ENCODE measurements around the gene FAM163B.
A peak's percentile ranks its signal among the peaks of the same experiment; 100 is the strongest.

FAM163B gene

DNA sequence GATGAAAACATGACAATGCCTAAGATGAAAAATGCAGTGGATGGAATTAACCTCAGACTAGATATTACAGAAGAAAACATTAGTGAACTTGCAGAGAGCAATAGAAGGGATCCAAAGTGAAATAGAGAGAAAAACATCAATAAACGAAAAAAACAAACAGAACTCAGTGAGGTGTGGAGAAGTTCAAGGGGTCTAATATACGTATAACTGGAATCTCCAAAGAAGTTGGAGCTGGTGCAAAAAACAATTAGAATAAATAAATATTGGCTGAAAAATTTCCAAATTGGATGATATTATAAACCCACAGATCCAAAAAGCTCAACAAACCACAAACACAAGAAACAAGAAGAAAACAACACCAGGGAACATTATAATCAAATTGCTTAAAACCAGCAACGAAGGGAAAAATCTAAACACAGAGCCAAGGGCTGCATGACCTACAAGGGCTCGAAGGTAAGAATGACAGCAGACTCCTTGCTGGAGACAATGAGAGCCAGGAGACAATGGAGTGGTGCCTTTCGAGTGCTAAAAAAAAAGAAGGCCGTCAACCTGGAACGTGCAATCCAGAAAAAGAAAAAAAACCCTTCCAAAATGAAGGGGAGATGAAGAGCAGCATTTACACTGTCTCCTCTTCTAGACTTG lies 11.8 kb downstream of the FAM163B start:
- DNase-seq (ENCODE audit: low spot score) = no peak

DNA sequence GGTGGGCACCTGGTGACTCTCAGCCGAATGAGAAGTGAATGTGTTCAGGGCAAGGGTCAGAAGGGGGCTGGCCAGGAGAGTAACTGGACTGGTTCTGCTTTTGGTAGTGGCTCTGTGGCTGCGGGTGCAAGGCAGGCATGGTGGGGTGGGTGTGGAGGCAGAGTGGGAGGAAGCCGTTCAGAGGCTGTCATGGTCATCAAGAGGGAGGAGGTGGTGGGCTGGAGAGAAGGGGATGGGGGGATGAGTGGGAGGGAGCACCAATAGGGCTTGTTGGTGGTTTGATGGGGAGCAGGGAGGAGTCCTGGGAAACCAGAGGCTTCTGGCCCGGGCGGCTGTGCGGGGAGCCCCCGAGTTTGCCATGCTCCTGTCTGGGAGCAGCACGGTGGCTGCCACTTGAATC lies 13.3 kb downstream of the FAM163B start:
- no peak for DNase-seq (ENCODE audit: low spot score)

DNA sequence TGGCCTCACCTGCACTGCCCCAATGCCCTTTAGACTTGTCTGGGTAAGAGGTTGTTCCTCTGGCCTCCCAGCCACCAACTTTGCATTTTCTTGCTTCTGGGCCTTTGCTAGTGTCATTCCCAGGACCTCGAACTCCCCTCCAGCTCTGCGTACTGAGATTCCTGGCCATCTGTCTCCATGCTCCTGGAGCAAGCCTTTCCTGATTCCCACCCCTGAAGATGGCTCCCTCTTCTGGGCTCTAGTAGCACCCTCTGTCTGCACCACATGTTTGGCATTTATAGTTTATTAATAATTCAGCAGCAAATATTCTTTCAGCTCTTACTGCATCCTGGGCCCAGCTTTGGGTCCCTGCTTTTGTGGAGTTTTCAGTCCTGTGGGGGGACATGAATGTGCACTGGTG lies 14.9 kb downstream of the FAM163B start:
- DNase-seq (ENCODE audit: low spot score) = no peak

DNA sequence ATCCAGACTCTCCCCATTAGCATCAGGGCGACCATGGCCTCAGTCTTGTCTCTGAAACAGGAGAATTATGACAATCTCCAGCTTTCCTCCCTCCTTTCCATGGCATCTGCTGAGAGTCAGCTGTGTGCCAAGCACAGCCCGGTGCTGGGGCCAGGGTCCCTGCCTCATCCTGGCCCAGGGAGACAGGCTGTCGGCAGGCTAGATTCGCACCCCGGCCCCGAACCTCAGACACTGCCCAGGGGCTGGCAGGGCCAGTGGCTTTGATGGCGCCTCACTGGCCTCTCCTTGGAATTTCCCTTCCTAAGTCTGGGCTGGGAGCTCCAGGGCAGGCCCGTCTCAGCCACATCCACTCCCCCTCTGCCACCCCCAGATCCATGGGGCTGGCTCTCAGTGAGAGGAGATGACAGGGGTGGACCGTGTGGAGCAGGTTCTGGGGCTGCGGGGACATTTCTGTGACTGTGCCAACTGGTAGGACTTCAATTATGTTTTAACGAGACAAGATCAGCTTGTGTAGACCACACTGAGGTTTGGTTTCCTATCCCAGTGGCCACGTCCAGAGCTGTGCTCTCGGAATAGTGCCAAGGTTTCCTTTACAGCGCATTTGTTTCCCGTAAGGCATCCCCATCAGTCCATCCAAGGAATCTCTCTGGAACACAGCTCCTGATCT lies 15.5 kb downstream of the FAM163B start:
- no peak for DNase-seq (ENCODE audit: low spot score)

DNA sequence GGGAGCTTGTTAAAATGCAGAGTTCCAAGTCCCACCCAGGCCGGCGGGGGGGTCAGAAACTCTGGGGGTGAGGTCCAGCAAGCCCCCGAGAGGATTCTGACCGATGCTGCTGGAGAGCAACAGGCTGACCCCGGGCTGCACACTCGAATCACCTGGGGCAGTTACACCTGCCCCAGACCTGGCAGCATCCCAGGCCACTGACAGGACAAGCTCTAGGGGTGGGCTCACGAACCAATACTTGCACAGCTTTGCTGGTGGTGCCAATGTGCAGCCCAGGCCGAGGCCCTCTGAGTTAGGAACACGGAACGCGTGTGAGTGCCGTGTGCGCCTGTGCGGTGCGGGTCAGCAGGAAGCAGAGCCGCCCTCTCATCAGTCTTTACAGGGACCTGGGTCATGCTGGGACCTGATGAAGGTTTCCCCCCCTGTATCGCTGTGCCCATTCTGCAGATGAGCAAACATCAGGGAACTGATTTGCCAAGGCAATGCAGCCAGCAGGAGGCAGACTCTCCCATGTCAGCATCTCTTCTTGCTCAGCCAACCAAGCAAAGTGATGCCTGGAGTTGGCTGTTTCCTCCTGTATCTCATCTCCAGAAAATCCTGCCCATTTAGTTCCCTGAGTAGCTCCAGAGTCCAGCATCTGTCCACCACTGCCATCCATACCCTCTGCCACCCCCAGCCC lies 16.3 kb downstream of the FAM163B start:
- DNase-seq (ENCODE audit: low spot score) = no peak

DNA sequence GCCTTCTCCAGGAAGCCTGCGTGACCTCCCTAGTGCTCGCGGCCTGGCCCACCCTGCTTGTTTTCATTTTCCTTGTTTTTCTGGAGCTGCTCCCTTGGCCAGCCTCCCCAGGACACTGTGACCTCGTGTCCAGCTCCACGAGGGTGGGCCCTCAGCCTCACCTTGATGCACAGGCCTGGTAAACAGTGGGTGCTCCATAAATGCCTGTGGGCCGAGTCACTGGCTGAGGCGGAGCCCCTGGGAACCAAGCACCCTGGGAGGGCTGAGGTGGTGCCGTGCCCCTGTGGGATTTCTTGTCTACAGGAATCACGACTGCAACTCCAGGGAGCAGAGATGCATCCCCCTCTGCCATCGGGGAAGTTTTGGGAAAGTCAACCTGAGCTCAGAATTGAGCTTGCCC lies 17.2 kb downstream of the FAM163B start:
- DNase-seq (ENCODE audit: low spot score) = no peak

DNA sequence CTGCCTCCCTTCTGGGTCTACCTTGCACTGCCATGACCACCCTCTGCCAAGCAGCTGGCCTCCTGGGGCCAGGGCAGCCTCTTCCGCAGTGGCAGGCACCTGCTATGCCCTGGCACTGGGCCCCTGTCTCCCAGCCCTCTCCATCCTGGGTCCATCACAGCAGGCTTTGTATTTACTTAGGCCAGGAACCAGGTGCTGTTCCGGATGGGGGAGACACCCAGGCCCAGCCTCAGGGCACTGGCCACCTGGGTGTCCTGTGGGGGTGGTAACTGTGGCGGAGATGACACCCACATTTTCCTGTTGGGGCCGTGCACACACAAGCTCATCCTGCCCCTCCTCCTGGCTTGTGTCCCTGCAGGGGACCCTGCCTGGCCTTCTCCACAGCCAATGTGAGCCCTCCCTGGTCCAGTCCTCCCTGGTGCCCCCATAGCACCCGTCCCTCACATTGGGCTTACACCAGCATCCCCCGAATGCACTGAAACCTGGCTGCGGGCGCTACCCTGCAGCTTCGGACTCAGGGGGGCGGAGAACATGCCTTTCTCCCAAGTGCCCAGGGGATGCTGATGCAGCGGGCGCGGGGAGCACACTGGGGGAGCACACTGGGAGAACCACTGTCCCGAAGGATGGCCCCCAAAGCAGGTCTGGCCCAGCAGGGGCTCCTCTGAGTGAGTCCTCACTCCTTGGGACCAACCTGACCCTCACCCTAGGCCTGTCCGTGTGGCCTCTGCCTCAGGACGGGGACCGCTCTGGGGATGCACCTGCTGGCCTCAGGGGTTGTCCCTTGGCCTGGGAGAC lies 17.9 kb downstream of the FAM163B start:
- DNase-seq (ENCODE audit: low spot score) = no peak

DNA sequence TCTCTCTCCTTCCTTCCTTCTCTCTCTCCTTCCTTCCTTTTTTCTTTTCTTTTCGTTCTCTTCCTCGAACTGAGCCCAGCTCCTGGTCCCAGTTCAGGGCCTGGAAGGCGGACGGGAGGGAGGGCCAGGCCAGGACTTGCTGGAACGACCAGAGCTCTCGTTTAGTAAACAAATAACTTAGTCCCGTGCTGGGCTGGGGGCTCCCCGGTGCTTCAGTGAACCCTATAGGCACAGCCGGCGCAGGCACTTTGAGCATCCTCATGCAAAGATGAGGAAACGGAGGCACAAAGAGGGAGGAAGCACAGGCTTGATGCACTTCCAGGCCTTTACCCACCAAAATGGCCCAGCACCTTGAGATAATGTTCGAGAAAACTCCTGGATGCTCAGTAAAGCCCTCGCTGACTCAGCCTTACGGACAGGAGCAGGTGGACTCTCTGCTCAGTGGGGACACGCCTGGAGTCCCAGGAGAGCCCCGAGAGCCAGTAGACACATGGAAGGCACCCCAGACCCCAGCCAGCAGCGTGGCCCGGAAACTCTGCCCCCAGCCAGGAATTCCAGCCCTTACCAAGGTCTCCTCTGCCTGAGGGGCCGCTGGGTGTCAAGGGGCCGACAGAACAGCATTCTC lies 18.8 kb downstream of the FAM163B start:
- DNase-seq (ENCODE audit: low spot score) = no peak

DNA sequence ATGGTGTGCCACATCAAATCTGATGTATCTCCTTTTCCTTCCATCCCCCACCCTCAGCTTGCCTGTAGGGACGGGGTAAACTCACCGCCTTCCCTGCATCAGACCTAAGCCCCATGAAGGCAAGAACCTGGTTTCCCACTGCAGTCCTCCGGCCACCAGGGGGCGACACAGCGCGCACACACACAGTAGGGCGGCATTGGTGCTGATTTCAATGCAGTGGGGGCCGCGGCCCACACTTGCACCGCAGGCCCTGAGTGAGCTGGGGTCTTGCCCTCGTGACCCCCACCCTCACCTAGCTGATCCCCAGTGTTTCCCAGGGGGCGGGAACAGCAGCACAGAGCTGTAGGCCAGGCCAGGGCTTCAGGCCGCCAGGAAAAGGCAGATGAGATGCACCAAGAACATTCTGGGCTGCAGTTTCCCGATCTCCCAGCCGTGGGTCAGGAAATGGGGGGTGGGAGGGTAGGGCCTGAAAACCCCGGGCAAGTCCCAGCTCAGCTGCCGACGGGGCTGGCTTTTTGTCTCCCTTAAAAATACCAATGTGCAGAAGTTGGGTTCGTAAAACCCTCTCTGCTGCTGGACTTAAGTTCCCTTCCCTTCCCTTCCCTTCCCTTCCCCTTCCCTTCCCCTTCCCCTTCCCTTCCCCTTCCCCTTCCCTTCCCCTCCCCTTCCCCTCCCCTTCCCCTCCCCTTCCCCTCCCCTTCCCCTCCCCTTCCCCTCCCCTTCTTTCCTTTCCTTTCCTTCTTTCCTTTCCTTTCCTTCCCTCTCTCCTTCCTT lies 19.5 kb downstream of the FAM163B start:
- no peak for DNase-seq (ENCODE audit: low spot score)

DNA sequence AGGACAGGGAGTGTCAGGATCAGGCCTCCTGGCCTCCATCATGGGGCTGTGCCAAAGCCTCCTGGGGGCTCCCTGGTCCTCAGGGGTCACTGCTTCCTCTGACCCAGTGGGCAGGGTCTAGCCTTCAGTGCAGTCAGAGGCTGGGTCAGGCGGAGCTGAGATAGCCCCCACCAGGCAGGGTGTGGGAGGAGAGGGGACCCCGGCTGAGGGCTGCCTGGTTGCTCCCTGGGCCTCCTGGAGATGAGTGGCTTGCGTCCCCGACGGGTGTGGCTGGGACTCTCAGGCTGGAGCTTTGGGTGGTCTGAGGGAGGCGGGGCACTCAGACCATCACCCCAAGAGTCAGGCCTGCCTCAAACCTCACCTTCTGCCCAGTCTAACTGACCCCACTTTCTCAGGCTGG lies 21.7 kb downstream of the FAM163B start:
- no peak for DNase-seq (ENCODE audit: low spot score)

DNA sequence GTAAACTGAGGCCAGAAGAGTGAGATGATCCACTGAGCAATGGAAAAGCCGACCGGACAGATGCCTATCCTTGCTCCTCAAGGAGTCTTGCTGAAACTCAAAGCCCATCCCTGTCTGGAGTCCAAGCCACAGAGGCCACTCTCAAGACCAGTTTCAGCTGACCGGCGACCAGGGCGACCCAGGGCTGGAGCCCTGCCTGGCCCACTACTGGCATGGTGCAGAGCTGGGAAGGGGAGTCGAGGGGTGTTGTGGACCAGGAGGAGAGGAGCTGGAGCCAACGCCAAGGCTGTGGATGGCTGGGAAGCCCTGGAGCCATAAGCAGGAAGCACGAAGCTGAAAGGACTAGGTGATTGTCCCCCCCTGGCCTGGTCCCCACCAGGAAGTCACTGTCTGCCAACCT lies 22.1 kb downstream of the FAM163B start:
- DNase-seq (ENCODE audit: low spot score) = no peak

DNA sequence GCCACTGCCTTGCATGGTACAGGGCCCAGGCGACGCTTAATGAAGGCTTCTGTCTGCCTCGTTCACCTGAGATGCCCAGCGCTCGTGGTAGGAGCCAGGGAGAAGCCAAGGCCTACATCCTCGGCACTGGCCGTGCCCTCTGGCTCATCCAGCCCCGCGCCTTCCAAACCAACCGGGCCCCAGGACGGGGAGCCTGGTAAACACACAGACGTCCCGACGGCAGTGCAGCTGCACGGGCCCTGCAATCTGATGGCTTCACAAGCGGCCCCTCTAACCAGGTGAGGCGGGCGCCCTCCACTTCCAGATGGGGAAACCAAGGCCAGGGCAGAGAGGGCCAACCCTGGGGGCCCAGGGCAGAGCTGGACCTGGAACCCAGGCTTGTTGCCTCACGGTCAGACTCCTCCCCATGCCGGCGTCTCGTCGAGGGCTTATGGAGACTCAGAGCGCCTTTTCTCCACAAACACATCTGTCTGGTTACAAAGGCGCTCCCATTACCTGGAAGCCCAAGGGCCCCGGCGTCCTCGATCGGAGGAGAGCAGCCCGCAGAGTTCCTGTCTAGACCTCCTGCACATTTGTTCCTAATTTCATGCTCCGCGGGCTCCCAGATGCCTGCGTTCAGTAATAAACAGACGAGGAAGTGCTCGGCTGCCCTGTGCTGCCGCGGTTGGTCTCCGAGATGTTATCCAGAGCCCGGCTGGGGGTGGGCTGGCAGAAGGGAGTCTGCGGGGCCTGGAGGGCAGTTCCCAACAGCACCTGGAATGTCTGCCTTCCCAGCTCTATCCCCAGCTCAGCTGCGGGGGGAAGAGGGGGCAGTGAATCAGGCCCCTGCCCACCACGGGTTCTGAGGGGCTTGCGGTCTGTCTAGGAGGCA lies 23.5 kb downstream of the FAM163B start:
- no peak for DNase-seq (ENCODE audit: low spot score)

DNA sequence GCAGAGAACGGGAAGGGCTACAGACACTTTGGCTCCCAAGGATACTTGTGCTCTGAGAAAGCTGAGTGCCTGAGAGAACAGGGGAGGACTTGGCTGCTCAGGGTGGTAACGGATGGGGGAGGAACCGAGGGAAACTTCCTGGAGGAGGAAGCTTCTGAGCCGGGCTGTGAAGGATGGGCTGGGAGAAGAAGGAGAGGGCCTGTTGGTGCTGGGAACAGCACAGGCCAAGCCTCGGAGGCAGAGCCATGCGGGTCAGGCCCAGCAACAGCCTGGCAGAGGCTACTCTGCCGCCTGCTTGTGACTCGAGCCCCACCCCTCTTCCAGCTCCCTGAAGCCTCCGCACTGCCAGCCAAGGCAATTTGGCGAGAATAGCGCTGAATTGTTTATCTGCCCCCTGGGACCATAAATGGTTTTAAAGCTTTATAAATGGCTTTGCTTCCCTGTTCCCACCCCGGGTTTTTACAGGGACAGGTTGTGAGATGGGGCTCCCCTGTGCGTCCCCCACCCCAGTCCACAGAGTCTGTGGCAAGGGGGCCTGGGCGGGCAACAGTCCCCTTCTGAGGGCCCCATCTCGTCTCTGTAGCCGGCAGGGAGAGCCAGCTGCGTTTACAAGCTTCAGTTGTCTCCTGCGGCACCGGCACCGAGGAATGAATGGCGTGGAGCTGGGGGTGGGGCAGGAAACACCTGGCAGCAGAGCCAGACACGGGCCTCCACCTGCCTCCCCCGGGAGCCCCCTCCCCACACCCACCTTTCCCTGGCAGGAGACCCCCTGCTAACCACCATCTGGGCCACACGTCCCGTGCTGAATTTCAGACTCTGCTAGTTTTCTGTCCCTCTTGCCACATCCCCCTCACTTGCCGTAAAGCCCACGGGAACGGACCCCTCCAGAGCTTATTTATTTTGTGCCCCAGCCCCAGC lies 24.4 kb downstream of the FAM163B start:
- DNase-seq (ENCODE audit: low spot score) = no peak

DNA sequence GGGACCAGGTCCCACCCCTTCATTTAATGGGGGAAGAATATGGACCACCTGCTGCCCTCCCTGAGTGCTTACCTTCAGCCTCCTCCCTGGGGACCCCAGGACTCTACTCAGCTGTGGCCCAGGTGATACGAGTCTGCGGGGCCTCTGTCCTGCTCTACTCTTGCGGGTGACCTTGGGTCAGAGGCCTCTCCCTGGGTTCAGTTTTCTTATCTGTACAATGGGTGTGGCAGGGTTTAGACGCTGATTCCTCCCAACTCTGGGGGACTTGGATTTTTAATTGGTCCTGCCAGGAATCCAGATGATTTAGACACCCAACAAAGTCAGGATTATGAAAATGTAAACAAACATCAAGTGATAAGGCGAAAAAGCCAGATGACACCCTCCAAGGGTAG lies 25.0 kb downstream of the FAM163B start:
- no peak for DNase-seq (ENCODE audit: low spot score)

DNA sequence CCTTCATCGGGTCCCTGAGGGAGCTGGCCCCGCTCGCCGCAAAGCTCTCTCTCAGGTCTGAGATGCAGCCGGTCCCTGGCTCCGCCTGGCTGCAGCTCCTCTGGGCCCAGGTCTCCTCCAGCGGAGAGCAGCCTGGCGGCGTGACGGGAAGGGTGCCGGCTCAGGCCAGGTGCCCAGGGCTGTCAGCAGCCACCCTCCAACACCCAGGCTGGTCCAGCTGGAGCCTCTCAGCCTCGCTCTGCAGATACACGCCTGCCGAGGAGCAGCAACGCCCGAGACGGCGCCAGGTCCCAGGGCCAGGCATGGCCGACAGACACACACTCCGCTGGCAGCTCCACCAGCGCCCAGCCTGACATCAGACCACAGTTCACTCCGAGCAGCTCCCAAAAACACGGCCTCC lies 25.6 kb downstream of the FAM163B start:
- DNase-seq (ENCODE audit: low spot score) = no peak

DNA sequence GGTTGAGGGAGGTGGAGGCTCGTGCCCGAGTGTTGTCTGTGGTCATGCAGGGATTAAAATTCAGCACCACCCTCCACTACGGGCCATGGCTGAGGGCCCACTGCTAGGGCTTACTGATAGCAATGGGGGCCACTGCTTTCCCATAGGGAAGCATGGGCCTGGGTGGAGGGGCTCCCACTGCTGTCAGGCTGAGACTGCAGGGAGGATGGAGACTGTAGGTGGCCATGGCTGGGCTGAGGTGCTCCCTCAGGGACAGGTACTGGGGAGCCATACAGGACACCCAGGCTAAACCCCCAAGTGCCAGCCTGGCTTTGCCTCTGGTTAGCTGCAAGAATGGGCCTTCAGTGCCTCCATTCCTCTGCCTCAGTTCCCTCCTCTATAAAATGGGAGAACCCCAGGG lies 26.1 kb downstream of the FAM163B start:
- no peak for DNase-seq (ENCODE audit: low spot score)

DNA sequence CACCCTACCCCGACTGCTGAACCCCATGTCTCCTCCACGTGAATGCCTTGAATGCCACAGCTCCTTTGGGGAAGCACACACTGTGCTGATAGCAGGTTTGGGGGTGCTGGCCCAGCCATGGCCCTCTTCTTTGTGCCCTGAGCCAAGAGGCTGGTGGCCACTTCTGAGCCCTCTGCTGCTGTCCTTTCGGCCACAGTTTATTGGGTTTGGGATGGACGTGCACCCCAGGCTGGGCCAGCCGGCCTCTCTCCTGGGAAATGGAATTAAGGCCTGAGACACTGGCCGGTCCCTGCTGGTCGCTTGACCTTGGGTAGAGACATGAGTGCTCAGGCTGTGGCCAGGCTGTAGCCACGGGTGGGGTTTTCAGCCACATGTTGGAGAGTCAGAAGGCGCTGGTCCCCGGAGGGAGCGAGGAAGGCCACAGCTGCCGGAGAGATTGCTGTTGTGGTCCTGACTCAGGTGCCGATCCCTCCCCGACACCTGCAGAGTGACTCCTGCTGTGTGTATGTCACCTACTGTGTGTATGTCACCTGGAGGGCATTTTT lies 26.6 kb downstream of the FAM163B start:
- no peak for DNase-seq (ENCODE audit: low spot score)

DNA sequence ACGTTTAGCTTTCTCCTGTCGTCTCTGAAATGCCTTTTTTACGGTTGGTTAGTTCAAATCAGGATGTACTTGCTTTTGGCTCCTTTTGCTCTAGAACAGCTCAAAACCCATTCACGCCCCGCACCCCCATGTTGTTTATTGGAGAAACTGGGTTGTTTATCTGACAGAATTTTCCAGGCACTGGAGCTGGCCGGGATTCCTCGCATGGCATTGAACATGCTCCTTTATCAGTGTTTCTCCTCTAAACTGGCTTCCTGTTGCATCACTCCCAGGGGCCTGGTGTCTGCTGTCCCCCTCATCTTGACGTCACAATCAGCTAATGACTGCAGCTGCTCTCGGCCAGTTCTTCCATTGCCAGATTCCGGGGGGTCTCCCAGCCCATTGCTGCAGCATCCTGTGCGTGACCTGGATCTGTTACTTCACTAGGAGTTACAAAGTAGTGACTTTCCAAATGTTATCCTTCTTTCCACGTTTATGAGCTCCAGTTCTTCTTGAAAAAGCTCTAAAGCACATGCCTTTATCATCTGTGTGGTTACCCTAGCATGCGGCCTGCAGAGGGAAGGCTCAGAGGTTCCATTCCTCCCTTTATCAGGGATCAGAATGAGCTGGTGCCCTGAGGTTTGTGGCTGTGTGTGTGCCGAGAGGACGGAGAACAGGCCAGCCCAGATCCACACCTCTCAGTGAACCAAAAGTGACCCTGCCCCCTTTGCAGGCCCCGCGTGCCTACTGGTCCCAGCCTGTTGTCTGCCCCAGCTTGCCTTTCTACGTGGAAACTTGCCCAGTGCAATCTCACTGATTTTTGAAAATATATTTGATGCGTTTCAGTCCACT lies 27.5 kb downstream of the FAM163B start:
- peak; percentile 55 for DNase-seq (ENCODE audit: low spot score)

Measured in AG08396 (cell line).